HUES6 (cell line): ENCODE results near the gene AKR7A2.
"Not testable (repeated sequence)": the region's sequence is repeated elsewhere in the genome, so short reads cannot be mapped to it uniquely, and the experiment has no call there.

Experiments
- H3K27ac ChIP-seq: 2 replicates; pipeline ENCODE4 v1.7.0; 2013; ENCODE audit warnings: low read depth, mild to moderate bottlenecking, low read length, inconsistent platforms
- H3K27me3 ChIP-seq: 2 replicates; pipeline ENCODE4 v1.6.1; 2013; ENCODE audit warnings: low read length; ENCODE audit not compliant: control insufficient read depth, insufficient read depth
- H3K36me3 ChIP-seq: 2 replicates; pipeline ENCODE4 v1.6.1; 2013; ENCODE audit warnings: low read length; ENCODE audit not compliant: control insufficient read depth, insufficient read depth
- H3K4me1 ChIP-seq: 2 replicates; pipeline ENCODE4 v1.6.1; 2013; ENCODE audit warnings: low read length; ENCODE audit not compliant: control insufficient read depth, insufficient read depth
- H3K4me3 ChIP-seq: 2 replicates; pipeline ENCODE4 v1.5.1; 2013; ENCODE audit warnings: low read depth, low read length
- H3K9ac ChIP-seq: one replicate; pipeline ENCODE4 v1.6.1; 2013; ENCODE audit warnings: mild to moderate bottlenecking, low read length
- H3K9me3 ChIP-seq: 2 replicates; pipeline ENCODE4 v1.6.1; 2013; ENCODE audit warnings: low read depth, low read length; ENCODE audit not compliant: control insufficient read depth, insufficient read depth

Gene AKR7A2

DNA sequence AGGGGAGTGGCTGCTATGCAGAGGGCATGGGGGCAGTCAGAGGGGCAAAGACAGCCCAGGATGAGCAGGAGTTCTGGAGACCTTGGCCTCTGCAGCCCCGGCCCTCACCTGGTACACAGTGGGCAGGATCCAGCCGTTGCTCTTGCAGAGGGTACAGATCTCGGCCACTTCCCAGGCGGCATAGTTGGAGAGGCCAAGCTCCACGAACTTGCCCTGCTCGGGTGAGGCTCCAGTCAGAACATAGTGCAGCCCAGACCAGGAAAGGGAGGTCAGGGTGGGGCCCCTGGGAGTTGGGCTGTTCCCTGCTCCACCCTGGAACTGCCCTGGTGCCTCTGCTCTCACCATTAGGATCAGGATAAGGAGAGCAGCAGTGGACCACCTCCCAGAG lies 41.6 kb downstream of the AKR7A2 start:
- not testable (repeated sequence) for H3K4me3 ChIP-seq, H3K4me1 ChIP-seq, H3K9me3 ChIP-seq, H3K9ac ChIP-seq, H3K36me3 ChIP-seq, H3K27ac ChIP-seq
- peaks cover 13% of the 10 kb centered on the region; the same call in 1 of the 2 replicates for H3K27me3 ChIP-seq

GRCh38 chr1:19269427-19270342 lies 42.3 kb downstream of the AKR7A2 start:
- H3K4me3 ChIP-seq, H3K4me1 ChIP-seq, H3K9me3 ChIP-seq, H3K9ac ChIP-seq, H3K27ac ChIP-seq, H3K36me3 ChIP-seq: not testable (repeated sequence)
- H3K27me3 ChIP-seq, result peaks cover 13% of the 10 kb centered on the region; the same call in 1 of the 2 replicates

GRCh38 chr1:19268445-19268844 lies 43.5 kb downstream of the AKR7A2 start:
- no peak overlapping the region for H3K4me3 ChIP-seq
- H3K9ac ChIP-seq, result no peak overlapping the region
- peaks cover 3% of the 10 kb centered on the region; the same call in 1 of the 2 replicates for H3K27me3 ChIP-seq
- H3K9me3 ChIP-seq, result no peaks in the 10 kb centered on the region
- no peaks in the 10 kb centered on the region for H3K4me1 ChIP-seq
- no peak overlapping the region for H3K27ac ChIP-seq
- no peaks in the 10 kb centered on the region for H3K36me3 ChIP-seq

GRCh38 chr1:19262744-19263143 lies 49.2 kb downstream of the AKR7A2 start:
- H3K27me3 ChIP-seq, result no peaks in the 10 kb centered on the region
- no peaks in the 10 kb centered on the region for H3K9me3 ChIP-seq
- no peaks in the 10 kb centered on the region for H3K4me1 ChIP-seq
- peaks cover 33% of the 10 kb centered on the region for H3K36me3 ChIP-seq
- no peak overlapping the region for H3K9ac ChIP-seq
- H3K4me3 ChIP-seq, result no peak overlapping the region
- no peak overlapping the region for H3K27ac ChIP-seq

GRCh38 chr1:19262047-19262446 lies 49.9 kb downstream of the AKR7A2 start:
- Histone ChIP-seq H3K27me3 (no peaks in the 10 kb centered on the region), H3K27ac (no peak overlapping the region), H3K4me1 (no peaks in the 10 kb centered on the region), H3K36me3 (peaks cover 40% of the 10 kb centered on the region), H3K9me3 (no peaks in the 10 kb centered on the region), H3K9ac (no peak overlapping the region), H3K4me3 (no peak overlapping the region)

DNA sequence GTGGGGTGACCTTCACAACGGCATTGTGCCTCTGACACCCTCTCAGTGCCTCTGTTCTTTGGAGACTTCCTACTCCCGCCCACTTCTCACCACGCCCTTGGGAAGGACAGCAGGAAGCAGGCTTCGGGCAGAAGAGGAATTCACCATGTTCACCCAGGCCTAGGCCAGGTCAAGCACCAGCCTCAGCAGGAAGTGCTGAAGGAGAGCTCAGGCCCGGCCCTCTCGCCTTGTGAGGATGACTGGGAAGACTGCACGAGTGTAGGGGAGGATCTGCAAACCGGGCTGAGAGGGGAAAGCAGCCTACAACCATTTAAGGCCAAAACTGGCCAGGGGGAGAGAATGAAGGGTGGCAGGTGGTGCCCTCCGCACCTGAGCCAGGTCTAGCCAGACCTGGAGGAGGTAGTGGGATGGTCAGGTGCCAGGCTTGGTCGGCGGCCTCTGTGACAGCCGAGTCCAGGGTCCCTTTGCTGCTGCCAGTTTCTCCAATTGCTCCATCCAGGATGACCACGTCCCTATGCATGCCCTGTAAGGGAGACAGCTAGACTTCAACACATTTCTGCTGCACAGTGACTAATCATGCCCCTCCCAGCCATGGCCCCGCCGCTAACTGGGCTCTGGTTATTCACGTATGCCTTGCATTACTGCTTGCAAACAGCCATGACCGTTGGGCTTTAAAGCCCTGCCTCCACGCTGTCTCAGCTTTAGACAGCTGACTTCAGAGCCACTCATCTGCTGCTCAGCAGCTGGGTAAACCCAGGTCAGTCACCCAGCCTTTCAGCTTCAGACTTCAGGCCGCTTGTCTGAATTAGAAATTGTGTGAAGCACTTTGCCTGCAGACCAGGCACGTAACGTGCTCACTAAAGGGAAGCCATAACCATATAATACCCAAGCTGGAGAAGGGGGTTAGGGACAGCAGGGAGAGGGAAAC lies 51.5 kb downstream of the AKR7A2 start:
- Histone ChIP-seq H3K9ac (no peak overlapping the region), H3K36me3 (peaks cover 56% of the 10 kb centered on the region), H3K4me1 (no peaks in the 10 kb centered on the region)

DNA sequence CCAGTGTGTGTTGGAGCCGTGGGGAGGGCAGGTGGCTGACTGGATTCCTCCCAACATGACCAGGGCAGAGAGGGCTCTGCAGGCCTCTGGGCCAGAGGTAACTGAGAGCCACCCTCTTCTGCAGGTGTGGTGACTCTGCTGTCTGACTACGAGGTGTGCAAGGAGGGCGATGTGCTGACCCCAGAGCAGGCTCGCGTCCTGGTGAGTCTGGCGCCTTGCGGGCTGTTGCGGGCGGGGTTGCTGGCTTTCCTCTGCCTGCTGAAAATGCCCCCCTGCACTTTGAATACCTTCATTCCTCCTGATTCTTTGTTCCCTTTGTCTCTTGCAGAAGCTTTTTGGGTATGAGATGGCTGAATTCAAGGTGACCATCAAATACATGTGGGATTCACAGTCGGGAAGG lies 53.6 kb downstream of the AKR7A2 start:
- Histone ChIP-seq H3K4me3 (no peak overlapping the region), H3K9ac (no peak overlapping the region), H3K9me3 (no peaks in the 10 kb centered on the region), H3K4me1 (peaks cover 1% of the 10 kb centered on the region), H3K27ac (no peak overlapping the region), H3K27me3 (no peaks in the 10 kb centered on the region), H3K36me3 (peaks cover 73% of the 10 kb centered on the region)

More for the DNA sequence above, 51.5 kb downstream of the AKR7A2 start:
- Histone ChIP-seq H3K9me3 (no peaks in the 10 kb centered on the region), H3K4me3 (no peak overlapping the region), H3K27me3 (no peaks in the 10 kb centered on the region), H3K27ac (no peak overlapping the region)

- Histone ChIP-seq H3K4me3 (no peak overlapping the region), H3K4me1 (peaks cover 8% of the 10 kb centered on the region), H3K27me3 (no peaks in the 10 kb centered on the region), H3K9me3 (no peaks in the 10 kb centered on the region), H3K27ac (no peak overlapping the region), H3K36me3 (peaks cover 76% of the 10 kb centered on the region), H3K9ac (no peak overlapping the region)
These were observed 54.6 kb downstream of the AKR7A2 start for GRCh38 chr1:19257178-19257914.

DNA sequence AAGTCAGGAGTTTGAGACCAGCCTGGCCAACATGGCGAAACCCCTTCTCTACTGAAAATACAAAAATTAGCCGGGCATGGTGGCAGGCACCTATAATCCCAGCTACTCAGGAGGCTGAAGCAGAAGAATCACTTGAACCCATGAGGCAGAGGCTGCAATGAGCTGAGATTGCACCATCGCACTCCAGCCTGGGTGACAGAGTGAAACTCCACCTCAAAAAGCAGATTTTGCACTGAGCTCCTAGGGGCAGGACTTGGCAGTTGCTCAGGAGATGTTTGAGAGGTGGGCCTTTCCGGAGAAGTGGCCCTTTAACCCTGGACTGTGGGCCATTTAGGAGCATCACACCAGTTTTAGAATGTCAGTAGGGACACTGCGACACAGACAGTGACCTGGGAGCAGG lies 55.6 kb downstream of the AKR7A2 start:
- not testable (repeated sequence) for H3K27ac ChIP-seq, H3K9ac ChIP-seq, H3K9me3 ChIP-seq, H3K4me1 ChIP-seq, H3K27me3 ChIP-seq, H3K4me3 ChIP-seq
- H3K36me3 ChIP-seq, result peaks cover 76% of the 10 kb centered on the region

DNA sequence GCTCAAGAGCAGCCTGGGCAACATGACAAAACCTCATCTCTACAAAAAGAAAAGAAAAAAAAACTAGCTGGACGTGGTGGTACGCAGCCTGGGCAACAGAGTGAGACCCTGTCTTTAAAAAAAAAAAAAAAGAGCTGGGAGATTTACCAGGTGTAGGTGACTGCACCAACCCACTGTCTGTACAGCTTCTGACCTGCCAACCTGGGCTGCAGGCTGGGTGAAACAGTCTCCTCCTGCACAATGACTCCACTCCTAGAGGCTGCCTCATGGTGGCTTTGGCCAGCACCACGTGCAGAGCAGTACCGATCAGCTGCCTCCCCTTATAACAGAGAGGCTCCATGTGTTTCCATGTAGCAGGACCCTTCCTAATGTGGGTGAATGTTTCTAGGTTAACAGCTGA lies 56.7 kb downstream of the AKR7A2 start:
- H3K27ac ChIP-seq, result no peak overlapping the region
- peaks cover 68% of the 10 kb centered on the region for H3K36me3 ChIP-seq
- H3K4me1 ChIP-seq, result peaks cover 12% of the 10 kb centered on the region
- H3K9me3 ChIP-seq, result no peaks in the 10 kb centered on the region
- H3K9ac ChIP-seq, result no peak overlapping the region
- H3K4me3 ChIP-seq, result no peak overlapping the region
- H3K27me3 ChIP-seq, result no peaks in the 10 kb centered on the region
